Lung (tissue), 12 donors: ENCODE measurements around the gene VWA5B1. TPM values are rescaled to one million over a fixed set of nuclear protein-coding genes. Genes with fewer than 3 reads are reported as not detected.

ENCODE experiments used
- ATAC-seq: fragments of 200-7000 bp; cut with Tn5 transposase; one replicate; pipeline ENCODE4 v1.9.1; 2020; ENCODE audit warnings: moderate number of reproducible peaks; ENCODE audit not compliant: insufficient read depth, low FRiP score
- DNase-seq, 3 donors: peaks; one replicate each; pipeline ENCODE4 v3.0.0-alpha.2; 2013 to 2017
- H3K27ac ChIP-seq, 2 donors: one replicate each; pipeline ENCODE4 v1.5.1; 2013; ENCODE audit warnings: mild to moderate bottlenecking in 2 of 2, moderate library complexity in 2 of 2, control low read depth in 1 of 2, inconsistent platforms in 1 of 2, low read depth in 1 of 2, low read length in 1 of 2
- H3K27me3 ChIP-seq, 3 donors: one replicate each; pipeline ENCODE4 v1.5.1; 2013; ENCODE audit warnings: low read length in 2 of 3; ENCODE audit not compliant: control insufficient read depth in 3 of 3, insufficient read depth in 3 of 3
- H3K36me3 ChIP-seq, 4 donors: one replicate each; pipeline ENCODE4 v1.5.1; 2013; ENCODE audit warnings: low read length in 4 of 4, mild to moderate bottlenecking in 1 of 4, moderate library complexity in 1 of 4; ENCODE audit not compliant: control insufficient read depth in 4 of 4, insufficient read depth in 4 of 4
- H3K4me1 ChIP-seq, 5 donors: one replicate each; pipeline ENCODE4 v1.5.1; 2013; ENCODE audit warnings: low read length in 5 of 5, mild to moderate bottlenecking in 2 of 5, moderate library complexity in 1 of 5; ENCODE audit not compliant: control insufficient read depth in 5 of 5, insufficient read depth in 5 of 5
- H3K4me3 ChIP-seq: one replicate; pipeline ENCODE4 v1.5.1; 2013; ENCODE audit warnings: mild to moderate bottlenecking, control low read depth, moderate library complexity
- H3K9ac ChIP-seq, 2 donors: one replicate each; pipeline ENCODE4 v1.5.1; 2013; ENCODE audit warnings: low read length in 2 of 2, control low read depth in 1 of 2; ENCODE audit not compliant: insufficient read depth in 1 of 2
- H3K9me3 ChIP-seq, 4 donors: one replicate each; pipeline ENCODE4 v1.5.1; 2013; ENCODE audit warnings: low read length in 3 of 4, mild to moderate bottlenecking in 1 of 4, moderate library complexity in 1 of 4; ENCODE audit not compliant: control insufficient read depth in 4 of 4, insufficient read depth in 3 of 4
- CTCF ChIP-seq: IDR thresholded peaks from 2 replicates; pipeline ENCODE4 v1.5.1; 2012; ENCODE audit warnings: mild to moderate bottlenecking; ENCODE audit errors: control extremely low read depth, extremely low read depth
- WGBS, 2 donors: extraction: QIAGEN DNeasy Blood & Tissue Kit; methylation state at CpG; one replicate each; pipeline ENCODE4 v1.1.7; 2013; 5-methylcytosine and 5-hydroxymethylcytosine counted together
- polyA plus RNA-seq, 2 donors: library from polyadenylated mRNA; stranded (reverse); fragments of 200-250 nt; gene quantifications; one replicate each; pipeline ENCODE4 v1.2.1, GENCODE V29; 2013
- total RNA-seq, 2 donors: library from RNA; depleted of rRNA in 1 of 2; stranded (reverse); fragments of >200 nt in 1 of 2; gene quantifications; one replicate each; pipeline ENCODE4 v1.2.1, GENCODE V29; 2014 to 2021
- donor health status: control.
- donor health status: control.
- donor health status: Bipolar disorder and iron deficiency.
- donor health status: healthy.
- donor health status: DM: yes; HTN: yes; CAD: no.

VWA5B1 gene
- total and polyA plus RNA-seq, 4 donors = 0.02 to 0.40 (median 0.26) TPM

GRCh38 chr1:20324704-20325406 lies 34.2 kb downstream of the VWA5B1 start:
- Histone ChIP-seq H3K36me3 (no peaks in the 10 kb centered on the region), H3K27me3 (peaks cover 0 to 10% (median 3%) of the 10 kb centered on the region in 3 donors), H3K9ac (peak overlapping the region in 1 of 2 donors; percentile 73), H3K4me3 (no peak overlapping the region), H3K4me1 (peaks cover 0 to 85% (median 3%) of the 10 kb centered on the region in 5 donors), H3K9me3 (no peaks in the 10 kb centered on the region), H3K27ac (peak overlapping the region in 1 of 2 donors; percentile 5)
- 75 to 79% methylated on average over 8 of the region's 8 CpGs for WGBS, 2 donors
- ATAC-seq (no peak), DNase-seq (peak; percentile 39 to 46 (median 45))
- TF ChIP-seq CTCF = no peak

GRCh38 chr1:20325407-20325843 lies 34.8 kb downstream of the VWA5B1 start:
- H3K27me3 ChIP-seq = peaks cover 0 to 10% (median 3%) of the 10 kb centered on the region in 3 donors
- DNase-seq = peak in 1 of 3 donors; percentile 91
- H3K36me3 ChIP-seq = no peaks in the 10 kb centered on the region
- WGBS, 2 donors = 68 to 80% methylated on average over 3 of the region's 3 CpGs
- no peak for TF ChIP-seq CTCF
- no peak overlapping the region for H3K4me3 ChIP-seq
- H3K9ac ChIP-seq = peak overlapping the region in 1 of 2 donors; percentile 73
- H3K4me1 ChIP-seq = peaks cover 0 to 79% (median 3%) of the 10 kb centered on the region in 5 donors
- no peak for ATAC-seq
- H3K27ac ChIP-seq = no peak overlapping the region
- peaks cover 0 to 2% (median 0%) of the 10 kb centered on the region in 4 donors for H3K9me3 ChIP-seq

GRCh38 chr1:20325844-20326420 lies 35.3 kb downstream of the VWA5B1 start:
- 49 to 63% methylated on average over 3 of the region's 3 CpGs for WGBS, 2 donors
- Histone ChIP-seq H3K9ac (no peak overlapping the region), H3K9me3 (peaks cover 0 to 2% (median 0%) of the 10 kb centered on the region in 4 donors), H3K4me1 (peaks cover 0 to 74% (median 3%) of the 10 kb centered on the region in 5 donors), H3K36me3 (no peaks in the 10 kb centered on the region), H3K4me3 (no peak overlapping the region), H3K27me3 (peaks cover 0 to 10% (median 3%) of the 10 kb centered on the region in 3 donors), H3K27ac (no peak overlapping the region)
- TF ChIP-seq CTCF = no peak
- DNase-seq (peak; percentile 94 to 99 (median 99)), ATAC-seq (no peak)
